Measurements from ENCODE around the gene ATP2B2. TPM values are rescaled to one million over a fixed set of nuclear protein-coding genes. Genes with fewer than 3 reads are reported as not detected.

Gene ATP2B2
- 0.13 TPM in 1 of 2 replicates, not detected in the other for total RNA-seq
- long read RNA-seq = 0 reads

- DNase-seq (ENCODE audit: extremely low spot score, unreplicated experiment) = no peak
- Mint-ChIP-seq H3K27me3 (ENCODE audit: unreplicated experiment) (peaks cover 27% of the 10 kb centered on the region), H3K27ac (ENCODE audit: unreplicated experiment) (no peak within 1 kb of the TSS), H3K4me3 (ENCODE audit: unreplicated experiment) (peak within 1 kb of the TSS; percentile 50), H3K9me3 (ENCODE audit: unreplicated experiment) (no peaks in the 10 kb centered on the region), H3K36me3 (ENCODE audit: unreplicated experiment) (no peaks in the 10 kb centered on the region), H3K4me1 (ENCODE audit: unreplicated experiment) (peaks cover 1% of the 10 kb centered on the region)
- TF ChIP-seq CTCF (IDR thresholded peaks at IDR 0.05) = no peak
These were observed at the start of gene ATP2B2 for GRCh38 chr3:10505050-10505790. TSS of gene ATP2B2 (minus strand) at chr3:10505586. CDS start at chr3:10449543, 56,043 bp downstream.

DNA sequence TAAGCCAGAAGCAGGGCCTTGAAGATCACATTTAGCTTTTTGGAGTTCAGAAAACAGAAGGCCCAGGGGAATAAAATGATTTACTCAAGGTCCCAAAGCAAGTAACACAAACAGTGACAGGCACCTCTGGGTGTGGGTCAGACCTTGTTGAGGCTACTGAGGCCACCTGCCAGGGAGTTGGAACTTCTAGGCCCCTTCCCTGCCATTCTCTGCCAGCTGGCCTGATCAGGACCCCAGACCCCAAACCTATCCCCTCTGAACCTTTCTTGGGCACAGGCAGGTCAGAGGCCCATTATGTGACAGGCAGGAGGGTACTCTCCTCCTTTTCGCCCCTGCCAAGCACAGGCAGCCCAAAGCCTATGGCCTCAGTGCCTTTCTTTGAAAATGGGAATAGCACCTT, 49.4 kb upstream of the ATP2B2 start:
- Mint-ChIP-seq H3K4me1 (ENCODE audit: unreplicated experiment) (peaks cover 18% of the 10 kb centered on the region), H3K36me3 (ENCODE audit: unreplicated experiment) (no peaks in the 10 kb centered on the region), H3K27ac (ENCODE audit: unreplicated experiment) (no peak overlapping the region), H3K27me3 (ENCODE audit: unreplicated experiment) (peaks cover 7% of the 10 kb centered on the region), H3K9me3 (ENCODE audit: unreplicated experiment) (no peaks in the 10 kb centered on the region), H3K4me3 (ENCODE audit: unreplicated experiment) (no peak overlapping the region)
- TF ChIP-seq CTCF (IDR thresholded peaks at IDR 0.05) = no peak
- DNase-seq (ENCODE audit: extremely low spot score, unreplicated experiment) = peak; percentile 44

DNA sequence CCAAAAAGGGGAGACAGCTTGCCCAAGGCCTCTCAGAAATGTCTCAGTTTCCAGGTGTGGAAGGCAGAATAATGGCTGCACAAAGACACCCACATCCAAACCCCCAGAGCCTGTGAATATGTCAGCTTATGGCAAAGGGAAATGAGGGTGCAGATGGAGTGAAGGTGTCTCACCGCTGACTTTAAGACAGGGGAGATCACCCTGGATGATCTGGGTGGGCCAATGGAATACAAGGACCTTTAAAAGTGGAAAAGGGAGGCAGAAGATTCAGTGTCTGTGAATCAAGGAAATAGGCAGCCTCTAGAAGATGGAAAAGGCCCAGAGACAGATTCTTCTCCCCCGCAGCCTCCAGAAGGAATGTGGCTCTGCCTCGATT, 48.8 kb upstream of the ATP2B2 start:
- DNase-seq (ENCODE audit: extremely low spot score, unreplicated experiment) = peak; percentile 27
- Mint-ChIP-seq H3K27ac (ENCODE audit: unreplicated experiment) (no peak overlapping the region), H3K36me3 (ENCODE audit: unreplicated experiment) (no peaks in the 10 kb centered on the region), H3K9me3 (ENCODE audit: unreplicated experiment) (no peaks in the 10 kb centered on the region), H3K27me3 (ENCODE audit: unreplicated experiment) (peaks cover 7% of the 10 kb centered on the region), H3K4me1 (ENCODE audit: unreplicated experiment) (peaks cover 18% of the 10 kb centered on the region), H3K4me3 (ENCODE audit: unreplicated experiment) (no peak overlapping the region)
- no peak for TF ChIP-seq CTCF (IDR thresholded peaks at IDR 0.05)

DNA sequence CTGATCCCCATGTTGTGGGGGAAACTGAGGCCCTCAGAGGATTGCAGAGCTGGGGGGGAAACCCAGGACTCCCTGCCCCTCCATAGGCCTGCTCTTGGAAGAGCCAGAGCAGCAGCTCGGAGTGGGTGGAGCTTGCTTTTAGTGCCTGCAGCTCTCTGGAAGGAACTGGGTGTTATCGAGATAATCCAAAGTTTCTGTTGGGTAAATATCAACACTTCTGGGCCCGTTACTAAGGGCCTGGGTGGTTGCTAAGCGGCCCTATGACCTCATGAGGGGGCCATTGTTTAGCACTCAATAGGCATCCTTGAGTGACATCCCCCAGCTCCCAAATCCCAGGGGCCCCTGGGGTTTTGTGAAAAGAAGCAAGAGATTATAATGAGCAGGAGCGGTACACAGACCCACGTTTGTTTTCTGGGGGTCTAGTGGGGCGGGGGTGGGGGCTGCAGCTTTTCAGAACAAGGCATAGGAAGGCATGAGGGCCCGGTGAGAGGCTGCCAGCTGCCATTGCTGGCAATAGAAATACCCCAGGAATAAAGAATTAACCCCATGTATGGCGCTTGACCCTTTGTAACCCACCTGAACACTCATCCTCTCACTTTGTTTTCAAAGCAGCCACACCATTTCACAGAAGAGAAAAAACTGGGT, 48.3 kb upstream of the ATP2B2 start:
- Mint-ChIP-seq H3K4me3 (ENCODE audit: unreplicated experiment) (no peak overlapping the region), H3K27me3 (ENCODE audit: unreplicated experiment) (peaks cover 6% of the 10 kb centered on the region), H3K4me1 (ENCODE audit: unreplicated experiment) (peaks cover 18% of the 10 kb centered on the region), H3K27ac (ENCODE audit: unreplicated experiment) (no peak overlapping the region), H3K9me3 (ENCODE audit: unreplicated experiment) (no peaks in the 10 kb centered on the region), H3K36me3 (ENCODE audit: unreplicated experiment) (no peaks in the 10 kb centered on the region)
- peak; percentile 71 for DNase-seq (ENCODE audit: extremely low spot score, unreplicated experiment)
- no peak for TF ChIP-seq CTCF (IDR thresholded peaks at IDR 0.05)

GRCh38 chr3:10552631-10552943, 47.2 kb upstream of the ATP2B2 start:
- H3K27ac Mint-ChIP-seq (ENCODE audit: unreplicated experiment) = no peak overlapping the region
- TF ChIP-seq CTCF (IDR thresholded peaks at IDR 0.05) = no peak
- H3K36me3 Mint-ChIP-seq (ENCODE audit: unreplicated experiment) = no peaks in the 10 kb centered on the region
- no peaks in the 10 kb centered on the region for H3K9me3 Mint-ChIP-seq (ENCODE audit: unreplicated experiment)
- no peak overlapping the region for H3K4me3 Mint-ChIP-seq (ENCODE audit: unreplicated experiment)
- H3K27me3 Mint-ChIP-seq (ENCODE audit: unreplicated experiment) = peaks cover 13% of the 10 kb centered on the region
- DNase-seq (ENCODE audit: extremely low spot score, unreplicated experiment) = no peak
- peaks cover 16% of the 10 kb centered on the region for H3K4me1 Mint-ChIP-seq (ENCODE audit: unreplicated experiment)
